ENCODE measurements around the gene PRR14L.

DNA sequence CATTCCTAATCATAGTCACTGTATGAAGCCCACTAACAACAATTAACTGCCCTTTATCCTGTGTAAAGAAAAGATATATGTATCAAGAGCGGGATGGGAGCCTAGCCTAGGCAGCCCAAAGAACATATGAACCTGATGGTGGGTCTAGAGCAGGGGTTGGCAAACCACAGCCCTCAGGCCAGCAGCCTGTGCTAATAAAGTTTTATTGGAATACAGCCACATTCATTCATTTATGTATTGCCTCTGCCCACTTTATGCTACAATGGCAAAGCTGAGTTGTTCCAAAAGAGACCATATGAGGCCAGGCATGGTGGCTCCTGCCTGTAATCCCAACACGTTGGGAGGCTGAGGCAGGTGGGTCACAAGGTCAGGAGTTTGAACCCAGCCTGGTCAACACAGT lies 13.5 kb downstream of the PRR14L start:
- TF ChIP-seq POLR2A (IDR thresholded peaks at IDR 0.05; ENCODE audit: low read length) (no peak), GATA1 (IDR thresholded peaks at IDR 0.05; ENCODE audit: low read depth, low read length) (no peak)
